Heart left ventricle (tissue), 16 donors: ENCODE results near the gene IRF2. TPM values are rescaled to one million over a fixed set of nuclear protein-coding genes. Genes with fewer than 3 reads are reported as not detected.

ENCODE experiments used
- ATAC-seq, 4 donors: fragments of 200-7000 bp; cut with Tn5 transposase; one replicate each; pipeline ENCODE4 v1.9.1; 2020 to 2022; ENCODE audit warnings: moderate library complexity in 4 of 4, mild to moderate bottlenecking in 3 of 4, moderate number of reproducible peaks in 1 of 4
- DNase-seq, 5 donors: peaks; one replicate each; pipeline ENCODE4 v3.0.0-alpha.2; 2020
- H3K27ac ChIP-seq, 12 donors: fragments of 200-600 bp; sonication (generic) in 4 of 12; one replicate each; pipeline versions ENCODE4 v1.5.0 to v1.8.0; 2016 to 2022; ENCODE audit warnings: mild to moderate bottlenecking in 2 of 12
- H3K27me3 ChIP-seq, 9 donors: fragments of 200-600 bp; sonication (generic) in 2 of 9; one replicate each; pipeline versions ENCODE4 v1.5.1 to v1.8.0; 2016 to 2022; ENCODE audit warnings: mild to moderate bottlenecking in 3 of 9
- H3K36me3 ChIP-seq, 9 donors: fragments of 200-600 bp; sonication (generic) in 2 of 9; one replicate each; pipeline versions ENCODE4 v1.5.0 to v1.8.0; 2018 to 2022; ENCODE audit warnings: mild to moderate bottlenecking in 2 of 9
- H3K4me1 ChIP-seq, 12 donors: fragments of 200-600 bp; sonication (generic) in 4 of 12; one replicate each; pipeline versions ENCODE4 v1.5.0 to v1.8.0; 2016 to 2022; ENCODE audit warnings: mild to moderate bottlenecking in 3 of 12
- H3K4me3 ChIP-seq, 12 donors: fragments of 200-600 bp; sonication (generic) in 4 of 12; one replicate each; pipeline versions ENCODE4 v1.5.0 to v1.8.0; 2017 to 2022; ENCODE audit warnings: mild to moderate bottlenecking in 9 of 12, moderate library complexity in 4 of 12
- H3K9me3 ChIP-seq, 12 donors: fragments of 200-600 bp; sonication (generic) in 4 of 12; one replicate each; pipeline versions ENCODE4 v1.5.0 to v1.8.0; 2016 to 2022; ENCODE audit warnings: mild to moderate bottlenecking in 1 of 12
- POLR2A ChIP-seq, 2 donors: fragments of 450-650 bp; IDR thresholded peaks; one replicate each; pipeline ENCODE4 v1.6.1; 2017; ENCODE audit warnings: antibody characterized with exemption in 2 of 2, mild to moderate bottlenecking in 2 of 2, moderate library complexity in 2 of 2
- WGBS, 4 donors: extraction: QIAGEN DNeasy Blood & Tissue Kit in 2 of 4; methylation state at CpG; one replicate each; pipeline versions ENCODE4 v1.1.5 to v1.1.7; 2013 to 2018; 5-methylcytosine and 5-hydroxymethylcytosine counted together
- intact Hi-C, 10 donors: fragments of 100-400 bp; cut with DNase I; formaldehyde crosslinking; loops; one replicate each; pipeline versions ENCODE4 v1.11.1 to v1.14.2; 2022
- polyA plus RNA-seq, 2 donors: library from polyadenylated mRNA; stranded (reverse); fragments of 200-250 nt; gene quantifications; one replicate each; pipeline ENCODE4 v1.2.3, GENCODE V29; 2013
- total RNA-seq, 9 donors: library from RNA; depleted of rRNA in 2 of 9; stranded (reverse); fragments of >200 nt in 2 of 9; fragmentation: NEBNext Ultra II Directional in 3 of 9; extraction: Animal tissue kit (Norgen Biotek cat#: 25700) in 3 of 9; gene quantifications; one replicate each; pipeline versions ENCODE4 v1.1.0 to v1.2.4, GENCODE V29; 2016 to 2023
- TF ChIP-seq, protein P1 (sequence below), 12 donors: fragments of 200-600 bp; sonication (generic) in 4 of 12; IDR thresholded peaks; one replicate each; pipeline versions ENCODE4 v1.5.0 to v1.8.0; 2018 to 2022; ENCODE audit warnings: antibody characterized with exemption in 12 of 12, mild to moderate bottlenecking in 5 of 12
- donor health status: ischemic (EF 13 %, LVEDD 7.1; RV severe dilation, severe dysfunction).
- donor health status: healthy with polysubstance abuse.
- donor health status: DM: no; HTN: yes; CAD: no.
- donor health status: DM: no; HTN: no; CAD: no.
- donor health status: ischemic (EF 25% LVEDD 6.9; RV normal size, moderate dysfunction).
- donor health status: ischemic (EF 25% LVEDD 5.7; RV mildly dilated, moderate dysfunction).
- donor health status: healthy.
- donor health status: DM: yes; HTN: yes; CAD: no.
- donor health status: ischemic (EF 35%, LVEDD 5.7; RV mildly dilated, moderate dysfunction).
- donor health status: nonischemic (EF 11% LVEDD 7.7; RV severe dilation, severe dysfunction).
- donor health status: DM: yes; HTN: yes; CAD: no.
- donor health status: PGD.
- donor health status: ischemic (EF 29% LVEDD 5.4; RV normal size, mild dysfunction).
- donor health status: nonischemic (EF 23%, LVEDD 6.1; RV moderate dilation, normal function).

The IRF2 gene
- total and polyA plus RNA-seq, 11 donors: 11.5 to 47.2 (median 26.0) TPM

DNA sequence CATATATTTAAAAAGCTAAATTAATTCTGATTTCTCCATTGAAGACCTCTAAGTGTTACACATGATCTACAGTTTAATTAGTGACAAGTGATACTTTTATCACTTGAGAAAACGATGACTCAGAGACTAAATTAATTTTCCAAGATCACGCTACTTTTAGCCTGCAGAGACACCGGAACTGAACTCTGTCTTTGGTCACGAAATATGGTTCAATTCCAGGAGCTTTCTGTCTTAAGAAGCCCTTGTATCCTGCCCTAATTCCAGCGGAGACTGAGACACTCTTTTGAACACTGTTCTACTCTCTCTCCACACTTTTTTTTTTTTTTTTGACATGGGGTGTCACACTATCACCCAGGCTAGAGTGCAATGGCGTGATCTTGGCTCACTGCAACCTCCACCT lies 63.6 kb downstream of the IRF2 start:
- no peaks in the 10 kb centered on the region for H3K9me3 ChIP-seq
- no peak overlapping the region for H3K4me3 ChIP-seq
- no peaks in the 10 kb centered on the region for H3K27me3 ChIP-seq
- DNase-seq: no peak
- intact Hi-C loops: loop anchor here in 2 of 10 donors (5.0 kb wide), 2 partner anchors 57 to 62 kb away; partner anchors contain the start of gene IRF2 (in 1 of the 2)
- peaks cover 0 to 73% (median 50%) of the 10 kb centered on the region in 9 donors for H3K36me3 ChIP-seq
- H3K4me1 ChIP-seq: peaks cover 0 to 82% (median 67%) of the 10 kb centered on the region in 12 donors
- no peak for TF ChIP-seq POLR2A (IDR thresholded peaks at IDR 0.05)
- TF ChIP-seq, protein P1, sequence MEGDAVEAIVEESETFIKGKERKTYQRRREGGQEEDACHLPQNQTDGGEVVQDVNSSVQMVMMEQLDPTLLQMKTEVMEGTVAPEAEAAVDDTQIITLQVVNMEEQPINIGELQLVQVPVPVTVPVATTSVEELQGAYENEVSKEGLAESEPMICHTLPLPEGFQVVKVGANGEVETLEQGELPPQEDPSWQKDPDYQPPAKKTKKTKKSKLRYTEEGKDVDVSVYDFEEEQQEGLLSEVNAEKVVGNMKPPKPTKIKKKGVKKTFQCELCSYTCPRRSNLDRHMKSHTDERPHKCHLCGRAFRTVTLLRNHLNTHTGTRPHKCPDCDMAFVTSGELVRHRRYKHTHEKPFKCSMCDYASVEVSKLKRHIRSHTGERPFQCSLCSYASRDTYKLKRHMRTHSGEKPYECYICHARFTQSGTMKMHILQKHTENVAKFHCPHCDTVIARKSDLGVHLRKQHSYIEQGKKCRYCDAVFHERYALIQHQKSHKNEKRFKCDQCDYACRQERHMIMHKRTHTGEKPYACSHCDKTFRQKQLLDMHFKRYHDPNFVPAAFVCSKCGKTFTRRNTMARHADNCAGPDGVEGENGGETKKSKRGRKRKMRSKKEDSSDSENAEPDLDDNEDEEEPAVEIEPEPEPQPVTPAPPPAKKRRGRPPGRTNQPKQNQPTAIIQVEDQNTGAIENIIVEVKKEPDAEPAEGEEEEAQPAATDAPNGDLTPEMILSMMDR (IDR thresholded peaks at IDR 0.05): no peak
- 76 to 82% (median 79%) methylated on average over 6 of the region's 6 CpGs for WGBS, 4 donors
- peak overlapping the region in 9 of 12 donors; percentile 13 to 75 (median 48) for H3K27ac ChIP-seq
- no peak for ATAC-seq

DNA sequence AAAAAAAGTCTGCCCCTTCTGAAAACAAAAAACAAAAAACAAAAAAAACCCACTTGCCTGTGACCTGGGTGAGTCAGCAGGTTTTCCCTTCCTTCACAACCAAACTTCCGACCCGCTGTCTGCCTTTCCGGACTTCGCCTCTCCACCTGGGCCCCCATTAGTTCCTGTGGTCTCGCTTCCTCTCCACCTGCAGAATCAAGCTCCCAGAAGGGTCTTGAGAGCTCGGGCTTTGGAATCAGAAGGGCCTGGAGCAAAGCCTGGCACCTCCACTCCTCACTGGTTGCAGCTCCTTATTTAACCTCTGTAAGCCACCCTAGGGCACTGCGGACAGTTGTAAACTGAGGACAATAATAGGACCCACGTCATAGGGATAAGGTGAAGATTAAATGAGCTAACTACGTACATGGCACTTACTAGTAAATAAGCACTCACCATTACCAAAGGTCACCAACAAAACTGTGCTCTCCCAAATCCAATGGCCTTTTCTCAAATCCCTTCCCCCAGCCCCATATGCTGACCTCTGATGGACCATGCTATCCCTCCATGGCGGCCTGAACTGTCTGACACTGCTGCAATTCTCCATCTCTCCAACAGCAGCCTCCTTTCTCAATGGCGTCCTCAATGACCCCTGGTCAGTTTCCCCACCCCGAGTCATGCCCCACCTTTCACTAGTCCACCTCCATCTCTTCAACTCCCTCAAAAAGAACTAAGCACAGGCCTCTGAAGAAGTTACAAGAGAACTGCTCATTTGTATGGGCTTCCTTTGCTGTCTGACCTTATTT lies 64.2 kb downstream of the IRF2 start:
- WGBS, 4 donors: 74 to 80% (median 74%) methylated on average over 12 of the region's 12 CpGs
- peak overlapping the region in 10 of 12 donors; percentile 13 to 78 (median 62) for H3K27ac ChIP-seq
- no peaks in the 10 kb centered on the region for H3K9me3 ChIP-seq
- TF ChIP-seq POLR2A (IDR thresholded peaks at IDR 0.05): peak in 1 of 2 donors; percentile 32
- TF ChIP-seq, protein P1 (IDR thresholded peaks at IDR 0.05): no peak
- peaks cover 0 to 73% (median 50%) of the 10 kb centered on the region in 9 donors for H3K36me3 ChIP-seq
- peaks cover 0 to 89% (median 66%) of the 10 kb centered on the region in 12 donors for H3K4me1 ChIP-seq
- ATAC-seq: peak; percentile 44 to 85 (median 75)
- peak in 1 of 5 donors; percentile 71 for DNase-seq
- H3K4me3 ChIP-seq: peak overlapping the region in 1 of 12 donors; percentile 1
- H3K27me3 ChIP-seq: no peaks in the 10 kb centered on the region
- intact Hi-C loops: loop anchor here in 7 of 10 donors (5.0 to 10.0 kb wide), 6 partner anchors 57 to 127 kb away; partner anchors contain the start of gene IRF2 (in 4 of the 7)

DNA sequence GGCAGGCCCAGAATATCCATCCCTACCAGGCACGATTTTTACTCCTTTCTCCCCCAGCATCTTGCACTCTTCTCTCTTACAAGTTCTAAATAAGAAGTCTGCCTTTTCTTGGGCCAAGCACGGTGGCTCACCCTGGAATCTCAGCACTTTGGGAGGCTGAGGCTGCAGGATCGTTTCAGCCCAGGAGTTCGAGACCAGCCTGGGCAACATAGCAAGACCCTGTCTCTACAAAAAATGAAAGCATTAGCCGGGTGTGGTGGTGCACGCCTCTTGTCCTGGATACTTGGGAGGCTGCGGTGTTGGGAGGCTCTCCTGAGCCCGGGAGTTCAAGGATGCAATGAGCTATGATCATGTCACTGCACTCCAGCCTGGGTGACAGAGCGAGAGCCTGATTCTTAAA lies 64.8 kb downstream of the IRF2 start:
- no peak for DNase-seq
- peak overlapping the region in 2 of 12 donors; percentile 1 to 10 for H3K4me3 ChIP-seq
- ATAC-seq: no peak
- no peaks in the 10 kb centered on the region for H3K9me3 ChIP-seq
- 90 to 93% (median 92%) methylated on average over 9 of the region's 9 CpGs for WGBS, 4 donors
- peaks cover 0 to 73% (median 50%) of the 10 kb centered on the region in 9 donors for H3K36me3 ChIP-seq
- peaks cover 0 to 88% (median 63%) of the 10 kb centered on the region in 12 donors for H3K4me1 ChIP-seq
- H3K27me3 ChIP-seq: no peaks in the 10 kb centered on the region
- H3K27ac ChIP-seq: peak overlapping the region in 11 of 12 donors; percentile 8 to 78 (median 60)
- intact Hi-C loops: loop anchor here in 5 of 10 donors (5.0 to 10.0 kb wide), 5 partner anchors 63 to 128 kb away; partner anchors contain the start of gene IRF2 (in 3 of the 5)
- TF ChIP-seq POLR2A (IDR thresholded peaks at IDR 0.05): no peak
- TF ChIP-seq, protein P1 (IDR thresholded peaks at IDR 0.05): no peak

DNA sequence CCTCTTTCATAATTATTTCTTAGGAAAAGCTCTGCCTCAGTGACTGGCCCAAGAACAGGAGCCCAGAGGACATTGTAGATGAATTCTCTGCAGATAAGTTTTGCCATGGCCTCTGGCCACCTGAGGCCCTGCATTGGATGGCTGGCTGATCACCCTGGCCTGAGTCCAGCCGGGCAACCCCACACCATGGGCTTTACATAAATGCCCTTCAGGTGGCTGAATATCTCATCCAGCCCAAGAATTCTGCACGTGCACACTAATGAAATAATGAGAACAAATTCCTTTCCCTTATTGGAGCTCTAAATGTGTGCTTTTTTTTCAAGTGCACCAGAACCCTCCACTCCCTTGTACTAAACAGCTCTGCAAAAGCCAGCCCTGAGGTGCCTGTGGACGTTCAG lies 65.7 kb downstream of the IRF2 start:
- H3K4me1 ChIP-seq: peaks cover 0 to 80% (median 59%) of the 10 kb centered on the region in 12 donors
- 47 to 59% (median 53%) methylated on average over 3 of the region's 3 CpGs for WGBS, 4 donors
- H3K36me3 ChIP-seq: peaks cover 0 to 72% (median 53%) of the 10 kb centered on the region in 9 donors

More for the DNA sequence above, 65.7 kb downstream of the IRF2 start:
- Histone ChIP-seq H3K9me3 (no peaks in the 10 kb centered on the region), H3K4me3 (peak overlapping the region in 1 of 12 donors; percentile 1), H3K27me3 (no peaks in the 10 kb centered on the region), H3K27ac (peak overlapping the region in 11 of 12 donors; percentile 44 to 78 (median 62))
- no peak for TF ChIP-seq POLR2A (IDR thresholded peaks at IDR 0.05)
- intact Hi-C loops: loop anchor here in 5 of 10 donors (5.0 to 10.0 kb wide), 5 partner anchors 64 to 129 kb away; partner anchors contain the start of gene IRF2 (in 3 of the 5)
- ATAC-seq: peak in 1 of 4 donors; percentile 8
- no peak for DNase-seq
